Inflammatory macrophage treated with lipopolysaccharide for 1 hour (primary cell): ENCODE measurements around the gene SULT2B1.
A peak's percentile ranks its signal among the peaks of the same experiment; 100 is the strongest.
"Not testable (repeated sequence)": the region's sequence is repeated elsewhere in the genome, so short reads cannot be mapped to it uniquely, and the experiment has no call there.

Experiments used
- DNase-seq, 2 donors: peaks; one replicate each; pipeline ENCODE4 v3.0.0-alpha.2; 2020 to 2022

The SULT2B1 gene

DNA sequence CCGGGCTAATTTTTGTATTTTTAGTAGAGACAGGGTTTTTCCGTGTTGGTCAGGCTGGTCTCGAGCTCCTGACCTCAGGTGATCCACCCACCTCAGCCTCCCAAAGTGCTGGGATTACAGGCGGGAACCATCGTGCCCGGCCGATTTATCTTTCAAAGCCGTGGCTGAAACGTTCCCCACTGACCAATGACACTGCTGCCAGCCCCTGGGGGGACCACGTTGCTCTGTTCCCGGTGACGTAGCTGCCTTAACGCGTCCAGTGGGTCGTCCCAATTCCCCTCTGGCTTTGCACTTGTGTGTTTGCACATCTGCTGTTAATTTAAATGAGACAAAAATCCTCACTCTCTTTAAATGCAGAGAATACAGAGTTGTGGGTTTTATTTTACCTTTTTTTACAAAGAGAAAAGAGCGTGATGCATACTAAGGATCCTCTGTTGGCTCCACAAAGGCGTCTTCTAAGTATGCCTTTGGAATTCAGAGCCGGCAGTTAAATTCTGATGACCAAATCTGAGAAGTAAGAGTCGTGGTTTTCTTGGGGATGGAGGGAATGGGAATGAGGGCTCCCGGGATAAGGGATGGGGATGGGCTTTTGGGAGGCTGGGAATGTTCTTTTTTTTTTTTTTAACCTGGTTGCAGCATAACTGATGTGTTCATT is 21.8 kb upstream of the SULT2B1 start:
- DNase-seq: no peak

- no peak for DNase-seq
These were observed 21.2 kb upstream of the SULT2B1 start for GRCh38 chr19:48530770-48531169.

DNA sequence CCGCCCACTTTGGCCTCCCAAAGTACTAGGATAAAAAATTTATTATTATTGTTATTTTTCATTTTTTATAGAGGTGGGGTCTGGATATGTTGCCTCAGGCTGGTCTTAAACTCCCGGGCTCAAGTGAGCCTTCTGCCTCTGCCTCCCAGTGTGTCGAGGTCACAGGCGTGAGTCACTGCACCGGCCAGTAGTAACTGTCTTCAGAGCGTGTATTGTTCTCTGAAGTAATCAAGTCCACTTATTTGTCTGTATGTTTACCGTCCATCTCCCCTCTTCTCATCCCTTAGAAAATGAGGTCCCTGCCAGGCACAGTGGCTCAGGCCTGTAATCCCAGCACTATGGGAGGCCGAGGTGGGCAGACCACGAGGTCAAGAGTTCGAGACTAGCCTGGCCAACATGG is 18.2 kb upstream of the SULT2B1 start:
- no peak for DNase-seq

GRCh38 chr19:48537541-48537940 is 14.4 kb upstream of the SULT2B1 start:
- no peak for DNase-seq

DNA sequence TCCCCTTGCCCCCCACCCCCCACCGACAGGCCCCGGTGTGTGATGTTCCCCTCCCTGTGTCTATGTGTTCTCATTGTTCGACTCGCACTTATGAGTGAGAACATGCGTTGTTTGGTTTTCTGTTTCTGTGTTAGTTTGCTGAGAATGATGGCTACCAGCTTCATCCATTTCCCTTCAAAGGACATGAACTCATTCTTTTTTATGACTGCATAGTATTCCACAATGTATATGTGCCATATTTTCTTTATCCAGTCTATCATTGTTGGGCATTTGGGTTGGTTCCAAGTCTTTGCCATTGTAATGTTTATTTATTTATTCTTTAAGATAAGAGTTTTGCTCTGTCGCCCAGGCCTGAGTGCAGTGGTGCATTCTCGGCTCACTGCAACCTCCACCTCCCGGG is 13.9 kb upstream of the SULT2B1 start:
- not testable (repeated sequence) for DNase-seq

DNA sequence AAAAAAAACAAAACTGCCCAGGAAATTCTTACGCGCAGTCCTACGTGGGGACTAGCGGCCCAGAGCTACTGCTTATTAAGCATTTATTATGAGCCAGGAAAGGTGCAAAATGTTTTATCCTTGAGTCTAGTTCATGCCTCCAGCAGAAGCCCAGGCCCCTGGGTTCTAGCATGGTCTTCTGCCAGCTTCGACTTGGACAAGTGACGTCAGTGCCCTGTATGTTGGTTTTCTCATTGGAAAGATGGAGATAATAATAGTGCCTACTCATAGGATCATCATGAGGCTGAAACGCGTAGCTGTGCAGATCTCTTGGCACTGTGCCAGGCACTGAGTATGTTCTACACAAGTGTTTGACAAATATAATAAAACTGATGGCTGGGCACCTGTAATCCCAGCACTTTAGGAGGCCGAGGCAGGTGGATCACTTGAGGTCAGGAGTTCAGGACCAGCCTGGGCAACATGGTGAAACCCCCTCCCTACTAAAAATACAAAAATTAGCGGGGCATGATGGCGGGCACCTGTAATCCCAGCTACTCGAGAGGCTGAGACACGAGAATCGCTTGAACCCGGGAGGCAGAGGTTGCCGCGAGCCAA is 12.4 kb upstream of the SULT2B1 start:
- DNase-seq: no peak

DNA sequence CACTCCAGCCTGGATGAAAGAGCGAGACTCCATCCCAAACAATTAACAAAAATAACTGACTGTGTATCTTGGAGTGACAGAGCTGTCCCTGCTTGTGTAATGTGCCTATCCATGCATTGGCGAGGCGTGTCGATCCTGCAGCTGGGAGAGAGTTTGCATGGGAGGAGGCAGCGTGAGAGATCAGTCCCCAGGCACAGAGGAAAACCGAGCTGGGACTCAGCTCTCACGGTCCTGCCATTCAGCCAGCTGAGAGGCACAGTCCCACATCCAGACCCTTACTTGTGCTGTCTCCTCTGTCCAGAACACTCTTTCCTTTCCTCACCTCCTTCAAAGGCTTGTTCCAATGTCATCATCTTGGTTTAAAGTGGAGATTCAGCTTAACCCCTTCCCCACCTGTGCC is 11.9 kb upstream of the SULT2B1 start:
- DNase-seq: no peak

- no peak for DNase-seq
These were observed 10.2 kb upstream of the SULT2B1 start for GRCh38 chr19:48541813-48542212.

DNA sequence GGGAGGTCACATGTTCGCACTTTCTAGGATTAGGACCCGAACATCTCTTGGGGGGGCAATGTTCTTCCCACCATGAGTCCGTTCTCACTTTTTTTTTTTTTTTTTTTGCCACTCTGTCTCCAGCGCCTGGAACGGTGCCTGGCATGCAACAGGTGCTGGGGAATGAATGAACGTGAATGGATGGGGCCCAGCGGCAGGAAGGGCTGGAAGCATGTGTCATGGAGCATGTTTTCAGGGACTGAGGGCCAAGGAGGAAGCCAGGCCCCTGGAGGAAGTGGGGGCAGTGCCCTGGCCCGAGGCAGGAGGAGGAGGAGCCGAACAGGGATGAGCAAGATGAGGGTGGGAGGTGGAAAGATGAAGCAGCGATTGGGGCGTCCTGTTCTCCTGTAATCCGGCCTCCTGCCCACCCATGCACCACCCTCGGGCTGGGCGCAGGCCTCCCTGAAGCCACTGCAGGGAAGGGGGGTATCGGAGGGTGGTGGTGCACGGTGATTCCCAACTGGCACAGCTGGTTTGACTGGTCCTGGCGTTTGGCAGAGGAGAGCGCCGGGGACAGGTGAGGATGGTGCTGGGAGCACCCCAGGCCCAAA is 8.8 kb upstream of the SULT2B1 start:
- peak; percentile 57 to 65 for DNase-seq

- no peak for DNase-seq
These were observed 6.9 kb upstream of the SULT2B1 start for GRCh38 chr19:48544856-48545750.

GRCh38 chr19:48547722-48548121 is 4.2 kb upstream of the SULT2B1 start:
- DNase-seq: no peak

- DNase-seq: no peak
These were observed 3.6 kb upstream of the SULT2B1 start for GRCh38 chr19:48548253-48548911.

- DNase-seq: no peak
These were observed 2.6 kb upstream of the SULT2B1 start for GRCh38 chr19:48549380-48549779.

- no peak for DNase-seq
These were observed 692 bp downstream of the SULT2B1 start for GRCh38 chr19:48552406-48553322.

DNA sequence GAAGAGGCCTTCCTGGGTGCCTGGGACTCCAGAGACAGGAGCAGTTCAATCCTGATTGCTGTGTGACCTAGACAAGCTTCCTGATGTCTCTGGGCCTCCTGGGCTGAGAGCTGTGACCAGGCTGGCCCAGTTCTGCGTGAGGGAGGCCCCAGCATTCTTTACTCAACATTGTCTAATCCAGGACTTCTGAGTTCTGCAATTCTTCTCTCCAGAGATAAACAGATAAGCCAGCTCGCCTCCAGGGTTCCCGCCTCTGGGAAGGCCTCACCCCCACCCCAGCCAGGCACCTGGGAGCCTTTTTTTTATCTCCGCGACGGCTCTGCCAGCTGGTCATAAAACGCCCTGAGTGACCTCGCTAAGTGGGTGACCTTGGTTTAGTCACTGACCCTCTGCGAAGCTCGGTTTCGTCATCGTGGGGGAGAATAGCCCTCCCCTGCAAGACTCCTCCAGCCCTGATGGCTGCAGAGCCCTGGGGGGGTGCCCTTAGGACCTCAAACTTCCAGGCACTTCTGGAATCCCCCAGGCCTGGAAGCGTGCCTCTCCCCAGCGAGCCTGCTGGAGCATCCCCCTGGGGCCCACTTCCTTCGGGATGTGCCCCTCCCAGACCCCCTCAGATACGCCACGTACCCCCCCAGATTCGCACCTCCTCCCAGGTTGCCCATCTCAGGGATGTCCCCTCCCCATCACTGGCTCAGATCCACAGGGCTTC is 1.9 kb downstream of the SULT2B1 start:
- peak in 1 of 2 donors; percentile 28 for DNase-seq

DNA sequence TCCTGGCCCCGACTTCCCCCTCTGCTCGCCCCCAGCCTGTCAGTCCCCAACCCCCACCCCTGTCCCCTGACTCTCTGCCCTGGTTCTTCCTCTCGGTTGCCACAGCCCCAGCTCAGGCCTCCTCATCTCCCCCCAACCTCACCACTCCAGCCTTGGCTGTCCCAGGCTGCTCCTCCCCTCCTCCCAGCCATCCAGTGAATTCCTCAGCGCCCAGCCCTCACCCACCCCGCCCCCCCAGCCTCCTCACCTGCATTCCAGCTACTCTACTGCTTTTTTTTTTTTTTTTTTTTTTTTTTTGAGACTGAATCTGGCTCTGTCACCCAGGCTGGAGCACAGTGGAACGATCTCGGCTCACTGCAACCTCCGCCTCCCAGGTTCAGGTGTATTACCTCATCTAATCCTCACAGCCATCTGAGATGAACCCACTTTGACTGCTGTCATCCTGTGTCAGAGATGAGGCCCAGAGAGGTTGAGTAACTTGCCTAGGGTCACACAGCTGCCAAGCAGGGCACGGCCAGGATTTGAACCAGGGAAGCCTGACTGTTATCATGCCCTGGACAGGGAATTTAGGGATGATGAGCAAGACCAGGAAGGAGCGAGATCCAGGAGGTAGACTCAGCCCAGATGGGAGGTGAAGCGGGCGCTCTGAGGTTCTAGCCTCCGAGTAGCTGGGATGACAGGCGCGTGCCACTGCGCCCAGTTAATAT is 2.6 kb downstream of the SULT2B1 start:
- DNase-seq: no peak

DNA sequence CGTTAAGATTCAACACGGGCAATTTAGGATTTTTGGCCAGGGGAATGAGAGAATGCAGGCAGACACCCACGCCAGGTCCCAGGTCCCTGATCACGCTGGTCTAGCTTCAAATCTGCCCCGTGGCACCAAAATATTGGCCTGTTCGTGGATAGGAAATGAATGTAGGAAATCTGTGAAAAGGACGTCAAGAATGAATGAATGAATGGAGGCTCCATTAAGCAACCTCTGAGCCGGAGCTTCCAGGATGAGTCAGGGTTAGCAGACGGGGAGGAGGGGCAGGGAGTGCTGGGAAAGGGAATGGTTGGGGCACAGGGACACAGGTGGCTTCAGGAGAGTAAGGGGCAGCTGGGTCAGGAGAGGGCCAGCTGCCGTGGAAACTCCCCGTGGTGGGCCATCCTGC is 4.2 kb downstream of the SULT2B1 start:
- DNase-seq: no peak

GRCh38 chr19:48556825-48557224 is 4.9 kb downstream of the SULT2B1 start:
- DNase-seq: no peak

DNA sequence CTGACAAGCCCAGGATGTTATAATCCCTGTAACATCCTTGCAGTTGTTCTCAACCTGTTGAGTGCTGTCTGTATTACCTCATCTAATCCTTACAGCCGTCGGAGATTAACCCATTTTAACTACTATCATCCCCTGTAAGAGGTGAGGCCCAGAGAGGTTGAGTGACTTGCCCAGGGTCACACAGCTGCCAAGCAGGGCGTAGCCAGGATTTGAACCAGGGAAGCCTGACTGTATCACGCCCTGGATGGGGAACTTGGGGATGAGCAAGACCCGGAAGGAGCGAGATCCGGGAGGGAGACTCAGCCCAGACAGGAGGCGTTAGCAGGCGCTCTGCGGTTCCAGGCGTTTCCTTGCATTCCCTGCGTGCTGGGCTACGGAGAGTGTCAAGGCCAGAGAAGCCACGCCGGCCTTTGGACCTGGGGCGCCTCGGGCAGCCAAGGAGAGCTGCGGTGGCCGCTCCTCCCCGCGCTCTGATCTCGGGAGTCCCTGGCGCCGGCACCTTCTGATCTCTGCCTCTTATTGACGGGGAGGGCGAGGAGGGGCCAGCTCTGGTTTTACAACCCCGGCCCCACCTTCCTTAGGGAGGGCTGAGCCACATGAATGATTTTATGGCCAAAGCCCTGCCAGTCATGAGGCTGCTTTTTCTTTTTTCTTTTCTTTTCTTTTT is 6.2 kb downstream of the SULT2B1 start:
- DNase-seq: peak; percentile 58 to 65

GRCh38 chr19:48560095-48560530 is 8.1 kb downstream of the SULT2B1 start:
- DNase-seq: no peak
